ENCODE measurements around the gene ELF4.

- TF ChIP-seq CTCF (IDR thresholded peaks at IDR 0.05), result no peak
- TF ChIP-seq EZH2phosphoT487 (IDR thresholded peaks at IDR 0.05), result no peak
- TF ChIP-seq EZH2 (IDR thresholded peaks at IDR 0.05), result no peak
Observed at GRCh38 chrX:130110379-130111219, at the start of gene ELF4.
